Measurements from ENCODE around the gene SH3BGR.

GRCh38 chr21:39542736-39543135 is 91.0 kb downstream of the SH3BGR start:
- TF ChIP-seq EP300 (IDR thresholded peaks at IDR 0.05) (no peak), CTCF (IDR thresholded peaks at IDR 0.05) (no peak), POLR2A (IDR thresholded peaks at IDR 0.05) (no peak), POLR2AphosphoS5 (IDR thresholded peaks at IDR 0.05) (no peak)

Data from upper lobe of left lung (tissue), 4 donors.